Ovary (tissue), 9 donors: ENCODE data around the gene GRIA4. TPM values are rescaled to one million over a fixed set of nuclear protein-coding genes. Genes with fewer than 3 reads are reported as not detected.
"Not testable (repeated sequence)": the region's sequence is repeated elsewhere in the genome, so short reads cannot be mapped to it uniquely, and the experiment has no call there.

ENCODE experiments used
- DNase-seq, 5 donors: peaks; one replicate each; pipeline ENCODE4 v3.0.0-alpha.2; 2019 to 2020
- H3K27ac ChIP-seq, 2 donors: fragments of 200-600 bp; one replicate each; pipeline versions ENCODE4 v1.5.1 to v1.8.0; 2019 to 2022
- H3K27me3 ChIP-seq: fragments of 200-600 bp; one replicate; pipeline ENCODE4 v1.8.0; 2022
- H3K36me3 ChIP-seq: fragments of 200-600 bp; sonication (generic); one replicate; pipeline ENCODE4 v1.5.1; 2019
- H3K4me1 ChIP-seq: one replicate; pipeline ENCODE4 v1.8.1; 2013; ENCODE audit warnings: mild to moderate bottlenecking, moderate library complexity; ENCODE audit not compliant: insufficient read depth
- H3K4me3 ChIP-seq: fragments of 200-600 bp; sonication (generic); one replicate; pipeline ENCODE4 v1.5.1; 2017
- H3K9me3 ChIP-seq, 2 donors: fragments of 200-600 bp in 1 of 2; sonication (generic) in 1 of 2; one replicate each; pipeline versions ENCODE4 v1.5.1 to v1.8.1; 2013 to 2019; ENCODE audit warnings: mild to moderate bottlenecking in 1 of 2, moderate library complexity in 1 of 2
- EP300 ChIP-seq: sonication (generic); formaldehyde crosslinking; IDR thresholded peaks from one replicate; pipeline ENCODE4 v1.6.1; 2017; ENCODE audit warnings: antibody characterized with exemption
- POLR2A ChIP-seq: fragments of 450-650 bp; IDR thresholded peaks from one replicate; pipeline ENCODE4 v1.6.1; 2017; ENCODE audit warnings: antibody characterized with exemption, mild to moderate bottlenecking, moderate library complexity
- WGBS, 3 donors: extraction: QIAGEN DNeasy Blood & Tissue Kit in 1 of 3; methylation state at CpG; one replicate each; pipeline versions ENCODE4 v1.1.5 to v1.1.7; 2013 to 2017; 5-methylcytosine and 5-hydroxymethylcytosine counted together
- intact Hi-C, 4 donors: fragments of 100-400 bp; cut with DNase I; formaldehyde crosslinking; loops; one replicate each; pipeline versions ENCODE4 v1.11.0 to v1.15.1; 2022 to 2023
- polyA plus RNA-seq, 2 donors: library from polyadenylated mRNA; stranded (reverse); fragments of 200-250 nt in 1 of 2; fragments of 350-450 nt in 1 of 2; fragmentation: Illumina TruSeq in 1 of 2; extraction: RNeasy Lipid Tissue Mini Kit (QIAGEN cat#74804) in 1 of 2; gene quantifications; one replicate each; pipeline ENCODE4 v1.2.3, GENCODE V29; 2013 to 2014
- total RNA-seq, 7 donors: library from RNA; depleted of rRNA in 2 of 7; stranded (reverse); fragments of >200 nt in 2 of 7; fragmentation: NEBNext Ultra II Directional in 3 of 7; extraction: Animal tissue kit (Norgen Biotek cat#: 25700) in 3 of 7; gene quantifications; one replicate each; pipeline versions ENCODE4 v1.1.0 to v1.2.4, GENCODE V29; 2016 to 2023
- TF ChIP-seq, protein P1 (sequence below), 3 donors: fragments of 450-650 bp in 2 of 3; fragments of 200-600 bp in 1 of 3; IDR thresholded peaks; one replicate each; pipeline versions ENCODE4 v1.5.1 to v1.8.0; 2016 to 2022; ENCODE audit warnings: antibody characterized with exemption in 3 of 3, mild to moderate bottlenecking in 1 of 3
- donor health status: DM: no; HTN: no; CAD: no; lungs with moderate emphysema.
- donor health status: DM: no; HTN: no; CAD: no.
- donor health status: Bipolar disorder and iron deficiency.
- donor health status: DM: yes; HTN: yes; CAD: no.
- donor health status: DM: no; HTN: no; CAD: no.
- donor health status: DM: yes; HTN: yes; CAD: no.

GRIA4 gene
- total and polyA plus RNA-seq, 9 donors, result 0.07 to 1.1 (median 0.26) TPM; not detected in 3

DNA sequence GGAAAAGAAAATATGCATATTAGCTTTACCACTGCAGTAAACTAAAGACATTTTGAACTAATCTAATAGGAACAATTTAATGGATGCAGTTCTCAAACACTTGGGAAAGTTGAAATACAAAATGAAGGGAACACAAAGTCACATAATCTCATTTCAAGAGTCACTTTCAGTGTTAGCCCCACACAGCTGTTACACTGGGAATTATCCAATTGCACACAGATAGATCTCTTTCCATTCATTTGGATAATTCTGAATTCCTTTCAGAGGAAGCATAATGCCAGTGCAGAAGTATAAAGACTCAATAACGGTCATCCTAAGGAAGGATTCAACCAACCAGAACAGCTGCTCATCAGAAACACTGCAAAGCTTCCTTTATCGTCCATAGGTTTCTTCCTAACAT, 173.3 kb downstream of the GRIA4 start:
- intact Hi-C loops, result no loop called here

DNA sequence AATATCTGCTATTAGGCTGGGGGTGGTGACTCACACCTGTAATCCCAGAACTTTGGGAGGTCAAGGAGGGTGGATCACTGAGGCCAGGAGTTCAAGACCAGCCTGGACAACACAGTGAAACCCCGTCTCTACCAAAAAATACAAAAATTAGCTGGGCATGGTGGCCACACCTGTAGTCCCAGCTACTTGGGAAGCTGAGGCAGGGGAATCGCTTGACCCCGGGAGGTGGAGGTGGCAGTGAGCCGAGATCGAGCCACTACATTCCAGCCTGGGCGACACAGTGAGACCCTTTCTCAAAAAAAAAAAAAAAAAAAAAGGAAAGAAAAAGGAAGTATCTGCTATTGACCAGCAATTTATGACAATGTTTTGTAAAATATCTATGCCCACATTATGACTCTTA, 176.0 kb downstream of the GRIA4 start:
- H3K36me3 ChIP-seq, intact Hi-C loops, H3K4me1 ChIP-seq, H3K4me3 ChIP-seq, H3K27ac ChIP-seq, H3K27me3 ChIP-seq, H3K9me3 ChIP-seq, DNase-seq: not testable (repeated sequence)
- WGBS, 3 donors, result 91 to 94% (median 92%) methylated on average over 6 of the region's 6 CpGs

More for the DNA sequence above, 173.3 kb downstream of the GRIA4 start:
- DNase-seq, result no peak
- Histone ChIP-seq H3K4me1 (no peaks in the 10 kb centered on the region), H3K27ac (no peak overlapping the region), H3K27me3 (no peaks in the 10 kb centered on the region), H3K4me3 (no peak overlapping the region), H3K9me3 (no peaks in the 10 kb centered on the region), H3K36me3 (no peaks in the 10 kb centered on the region)
- TF ChIP-seq, protein P1, sequence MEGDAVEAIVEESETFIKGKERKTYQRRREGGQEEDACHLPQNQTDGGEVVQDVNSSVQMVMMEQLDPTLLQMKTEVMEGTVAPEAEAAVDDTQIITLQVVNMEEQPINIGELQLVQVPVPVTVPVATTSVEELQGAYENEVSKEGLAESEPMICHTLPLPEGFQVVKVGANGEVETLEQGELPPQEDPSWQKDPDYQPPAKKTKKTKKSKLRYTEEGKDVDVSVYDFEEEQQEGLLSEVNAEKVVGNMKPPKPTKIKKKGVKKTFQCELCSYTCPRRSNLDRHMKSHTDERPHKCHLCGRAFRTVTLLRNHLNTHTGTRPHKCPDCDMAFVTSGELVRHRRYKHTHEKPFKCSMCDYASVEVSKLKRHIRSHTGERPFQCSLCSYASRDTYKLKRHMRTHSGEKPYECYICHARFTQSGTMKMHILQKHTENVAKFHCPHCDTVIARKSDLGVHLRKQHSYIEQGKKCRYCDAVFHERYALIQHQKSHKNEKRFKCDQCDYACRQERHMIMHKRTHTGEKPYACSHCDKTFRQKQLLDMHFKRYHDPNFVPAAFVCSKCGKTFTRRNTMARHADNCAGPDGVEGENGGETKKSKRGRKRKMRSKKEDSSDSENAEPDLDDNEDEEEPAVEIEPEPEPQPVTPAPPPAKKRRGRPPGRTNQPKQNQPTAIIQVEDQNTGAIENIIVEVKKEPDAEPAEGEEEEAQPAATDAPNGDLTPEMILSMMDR (IDR thresholded peaks at IDR 0.05), result no peak
- TF ChIP-seq EP300 (no peak), POLR2A (no peak)
- 49 to 64% (median 54%) methylated on average over 2 of the region's 2 CpGs for WGBS, 3 donors

DNA sequence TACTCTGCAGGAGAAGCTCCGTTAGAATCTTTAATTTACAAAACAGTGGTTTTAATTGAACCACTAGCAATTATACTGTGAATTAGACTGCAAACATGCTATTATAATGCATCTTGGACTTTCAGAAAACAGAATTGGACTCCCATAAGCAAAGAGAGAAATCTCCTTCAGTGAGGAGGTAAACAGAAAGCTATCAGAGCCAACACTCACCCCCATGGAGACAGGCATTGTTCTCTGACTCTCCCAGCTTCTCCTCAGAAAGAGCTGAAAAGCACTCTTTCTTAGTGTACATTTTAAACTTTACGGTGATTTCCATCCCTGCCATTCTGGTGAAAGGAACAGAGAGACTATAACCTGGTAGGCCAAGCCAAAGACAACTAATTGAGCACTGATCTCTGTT, 176.9 kb downstream of the GRIA4 start:
- Histone ChIP-seq H3K4me3 (no peak overlapping the region), H3K27ac (no peak overlapping the region), H3K27me3 (no peaks in the 10 kb centered on the region), H3K36me3 (no peaks in the 10 kb centered on the region), H3K4me1 (no peaks in the 10 kb centered on the region), H3K9me3 (no peaks in the 10 kb centered on the region)
- 87 to 89% (median 87%) methylated on average over 2 of the region's 2 CpGs for WGBS, 3 donors
- intact Hi-C loops, result no loop called here
- no peak for DNase-seq
- TF ChIP-seq POLR2A (no peak), EP300 (no peak)
- TF ChIP-seq, protein P1 (IDR thresholded peaks at IDR 0.05), result no peak

DNA sequence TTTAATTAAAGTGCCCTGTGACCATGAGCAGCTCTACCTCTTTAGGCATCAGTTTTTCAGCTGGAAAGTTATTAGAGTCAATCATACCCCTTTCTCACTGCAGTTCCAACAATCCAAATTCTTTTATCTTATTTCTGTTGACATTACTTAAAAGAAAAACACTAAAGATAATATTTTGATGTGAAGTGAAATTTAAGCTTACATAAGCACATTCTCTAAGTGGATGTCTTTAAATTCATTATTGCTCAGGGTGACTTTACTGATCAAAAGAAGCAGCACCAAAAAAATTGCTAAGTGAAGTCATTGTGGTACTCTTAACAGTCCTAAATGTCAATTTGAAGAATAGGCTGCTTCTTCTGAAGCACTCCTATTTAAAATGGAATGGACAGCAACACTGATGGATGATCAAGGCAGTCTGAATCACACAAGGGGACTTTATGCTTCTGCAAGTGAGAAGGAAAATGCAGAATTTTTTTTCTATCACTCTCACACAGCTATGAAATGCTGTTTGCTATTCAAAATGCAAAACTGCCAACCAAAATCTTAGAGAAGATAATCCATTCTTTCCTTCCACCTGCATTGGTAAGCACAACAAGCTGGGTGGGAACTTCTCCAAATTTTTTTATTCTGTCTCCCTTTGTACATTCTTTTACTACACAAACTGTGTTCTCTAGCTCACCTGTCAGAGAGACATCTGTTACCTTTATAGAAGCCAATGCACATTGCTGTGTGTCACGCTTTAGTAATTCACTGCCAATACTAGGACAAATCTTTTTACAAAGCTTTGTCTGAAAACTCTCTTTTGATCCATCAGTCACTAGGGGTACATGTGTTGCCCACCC, 179.9 kb downstream of the GRIA4 start:
- intact Hi-C loops, result no loop called here
- H3K9me3 ChIP-seq, result no peaks in the 10 kb centered on the region
- WGBS, 3 donors, result 93 to 95% (median 95%) methylated on average over 1 of the region's 1 CpG
- H3K36me3 ChIP-seq, result no peaks in the 10 kb centered on the region
- no peak for DNase-seq
- H3K4me1 ChIP-seq, result no peaks in the 10 kb centered on the region
- no peak overlapping the region for H3K27ac ChIP-seq
- no peak overlapping the region for H3K4me3 ChIP-seq
- no peaks in the 10 kb centered on the region for H3K27me3 ChIP-seq
- no peak for TF ChIP-seq EP300
- TF ChIP-seq POLR2A, result no peak
- TF ChIP-seq, protein P1 (IDR thresholded peaks at IDR 0.05), result no peak

DNA sequence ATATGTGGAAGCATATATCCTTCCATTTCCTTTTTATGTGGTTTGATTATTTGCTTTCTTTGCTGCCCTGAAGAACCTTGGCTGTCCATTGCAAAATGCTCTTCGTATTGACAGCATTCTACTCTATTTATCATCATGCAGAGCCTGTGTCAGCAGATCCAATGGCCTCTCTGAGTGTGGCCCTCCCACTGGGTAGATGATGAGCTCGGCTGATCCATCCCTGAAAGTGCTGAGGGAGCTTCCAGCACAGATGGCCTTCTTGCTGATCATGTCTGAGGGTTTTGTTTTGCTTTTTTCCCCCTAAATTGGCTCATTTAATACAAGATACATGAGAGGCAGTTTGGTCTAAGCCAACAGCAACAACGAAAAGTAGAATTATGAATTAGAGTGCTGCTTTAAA, 181.0 kb downstream of the GRIA4 start:
- Histone ChIP-seq H3K9me3 (no peaks in the 10 kb centered on the region), H3K36me3 (no peaks in the 10 kb centered on the region), H3K4me1 (no peaks in the 10 kb centered on the region), H3K27ac (no peak overlapping the region), H3K4me3 (no peak overlapping the region), H3K27me3 (no peaks in the 10 kb centered on the region)
- no peak for DNase-seq
- intact Hi-C loops, result no loop called here
- TF ChIP-seq, protein P1 (IDR thresholded peaks at IDR 0.05), result no peak
- TF ChIP-seq POLR2A (no peak), EP300 (no peak)
- 47 to 60% (median 53%) methylated on average over 3 of the region's 3 CpGs for WGBS, 3 donors
